GM18508 (cell line): Measurements from ENCODE around the gene ARHGEF33.
A peak's percentile ranks its signal among the peaks of the same experiment; 100 is the strongest.

Experiments
- ATAC-seq: cut with Tn5 transposase; IDR thresholded peaks from one replicate; pipeline ENCODE4 v1.9.1; 2021; ENCODE audit warnings: moderate number of reproducible peaks; ENCODE audit not compliant: insufficient read depth, unreplicated experiment

The ARHGEF33 gene

DNA sequence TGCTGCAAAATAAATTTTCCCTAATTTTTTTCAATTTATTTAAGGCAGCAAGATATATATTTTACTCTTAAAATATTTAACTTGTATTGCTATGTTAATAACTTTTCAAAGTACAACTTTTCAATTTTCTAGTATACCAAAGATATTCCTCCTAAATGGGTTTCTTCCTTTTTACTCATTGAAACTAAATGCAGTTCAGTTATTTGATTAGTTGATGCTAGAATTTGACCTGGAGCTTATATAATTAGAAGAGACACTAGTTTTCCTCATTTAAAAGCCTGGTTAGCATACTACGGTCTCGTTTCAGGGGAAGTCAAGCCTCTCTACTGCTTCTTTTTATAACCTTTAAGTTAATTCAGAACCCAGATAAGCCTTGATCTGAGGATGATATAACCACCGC, at the start of gene ARHGEF33:
TSS of gene ARHGEF33 (plus strand) at position 301 of the 400 bp plus-strand sequence. CDS start 29,573 bp downstream, outside the sequence.
- ATAC-seq, result no peak

DNA sequence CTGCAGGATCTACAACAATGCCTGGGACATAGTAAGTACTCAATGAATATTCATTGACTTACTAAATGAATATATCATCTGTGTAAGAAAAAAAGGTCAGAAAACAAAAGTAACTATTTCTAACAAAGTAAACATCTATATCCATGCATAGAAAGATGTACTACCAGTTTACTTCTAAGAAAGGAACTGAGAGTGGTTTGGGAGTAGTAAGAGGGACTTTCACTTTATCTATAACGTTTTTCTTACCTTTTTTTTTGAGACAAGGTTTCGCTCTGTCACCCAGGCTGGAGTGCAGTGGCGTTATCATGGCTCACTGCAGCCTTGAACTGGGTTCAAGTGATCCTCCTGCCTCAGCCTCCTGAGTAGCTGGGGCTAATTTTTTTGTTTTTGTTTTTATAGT, 39.6 kb upstream of the ARHGEF33 start:
- ATAC-seq, result peak; percentile 65

- no peak for ATAC-seq
Measured at GRCh38 chr2:38856165-38856564, 33.5 kb upstream of the ARHGEF33 start.

- no peak for ATAC-seq
Measured at GRCh38 chr2:38862476-38862875, 27.2 kb upstream of the ARHGEF33 start.

DNA sequence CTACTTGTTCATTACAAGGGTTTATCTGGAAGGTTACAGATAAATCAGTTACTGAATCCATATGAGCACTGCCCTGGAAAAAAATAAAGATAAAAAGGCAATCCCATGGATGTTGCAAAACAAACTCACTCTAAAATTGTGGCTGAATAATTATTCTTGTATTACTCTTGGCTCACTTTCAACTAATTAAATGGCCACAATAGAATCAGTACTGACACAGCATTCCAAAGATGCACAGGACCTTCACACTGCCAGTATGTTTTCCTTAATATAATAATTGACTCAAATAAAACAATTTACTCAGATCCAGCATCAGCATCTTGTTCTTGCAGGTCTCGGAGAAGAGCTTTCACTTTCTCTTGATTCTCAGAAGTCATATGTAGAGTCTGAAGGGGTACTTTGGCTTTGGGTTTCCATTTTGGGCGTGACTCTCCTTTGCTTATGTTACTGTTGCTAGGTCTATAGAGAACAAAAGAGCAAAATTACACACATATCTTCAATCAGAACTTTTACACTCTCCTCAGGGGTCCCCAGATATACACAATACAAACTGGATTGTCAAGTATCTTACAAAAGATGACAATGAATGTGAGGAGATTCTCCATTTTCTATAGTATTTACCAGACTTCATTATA, 26.5 kb upstream of the ARHGEF33 start:
- no peak for ATAC-seq

DNA sequence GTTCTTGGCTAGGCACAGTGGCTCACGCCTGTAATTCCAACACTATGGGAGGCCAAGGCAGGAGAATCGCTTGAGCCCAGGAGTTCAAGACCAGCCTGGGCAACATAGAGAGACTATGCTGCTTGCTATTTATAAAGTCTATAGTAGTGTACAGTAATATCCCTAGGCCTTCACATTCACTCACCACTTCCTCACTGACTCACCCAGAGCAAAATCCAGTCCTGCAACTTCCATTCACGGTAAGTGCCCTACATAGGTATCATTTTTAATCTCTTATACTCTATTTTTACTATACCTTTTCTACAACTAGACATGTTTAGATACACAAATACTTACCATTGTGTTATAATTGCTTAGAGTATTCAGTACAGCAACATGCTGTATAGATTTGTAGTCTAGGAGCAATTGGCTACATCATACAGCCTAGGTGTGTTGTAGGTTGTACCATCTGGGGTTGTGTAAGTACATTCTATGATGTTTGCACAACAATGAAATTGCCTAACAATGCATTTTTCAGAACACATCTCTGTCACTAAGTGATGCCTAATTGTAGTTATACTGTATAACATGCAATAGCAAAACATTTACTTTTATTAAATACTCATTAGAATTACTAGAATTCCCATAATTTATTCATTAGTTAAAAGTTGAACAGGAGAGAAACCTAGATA, 22.8 kb upstream of the ARHGEF33 start:
- ATAC-seq, result no peak

GRCh38 chr2:38871432-38871831, 18.2 kb upstream of the ARHGEF33 start:
- ATAC-seq, result no peak

DNA sequence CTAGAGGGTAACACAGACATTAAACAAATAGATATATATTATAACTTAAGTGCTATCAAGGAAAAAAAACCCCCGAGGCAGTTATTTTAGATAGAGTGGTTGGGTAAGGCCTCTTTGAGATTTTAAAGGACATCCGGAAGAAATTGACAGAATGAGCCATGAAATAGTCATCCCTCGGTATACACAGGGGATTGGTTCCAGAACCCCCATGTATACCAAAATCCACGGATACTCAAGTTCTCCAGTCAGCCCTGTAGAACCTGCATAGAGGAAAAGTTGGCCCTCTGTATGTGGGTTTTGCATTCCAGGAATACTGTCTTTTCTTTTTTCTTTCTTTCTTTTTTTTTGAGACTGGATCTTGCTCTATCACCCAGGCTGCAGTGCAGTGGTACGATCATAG, 15.9 kb upstream of the ARHGEF33 start:
- ATAC-seq, result no peak

GRCh38 chr2:38875227-38875575, 14.5 kb upstream of the ARHGEF33 start:
- ATAC-seq, result no peak

DNA sequence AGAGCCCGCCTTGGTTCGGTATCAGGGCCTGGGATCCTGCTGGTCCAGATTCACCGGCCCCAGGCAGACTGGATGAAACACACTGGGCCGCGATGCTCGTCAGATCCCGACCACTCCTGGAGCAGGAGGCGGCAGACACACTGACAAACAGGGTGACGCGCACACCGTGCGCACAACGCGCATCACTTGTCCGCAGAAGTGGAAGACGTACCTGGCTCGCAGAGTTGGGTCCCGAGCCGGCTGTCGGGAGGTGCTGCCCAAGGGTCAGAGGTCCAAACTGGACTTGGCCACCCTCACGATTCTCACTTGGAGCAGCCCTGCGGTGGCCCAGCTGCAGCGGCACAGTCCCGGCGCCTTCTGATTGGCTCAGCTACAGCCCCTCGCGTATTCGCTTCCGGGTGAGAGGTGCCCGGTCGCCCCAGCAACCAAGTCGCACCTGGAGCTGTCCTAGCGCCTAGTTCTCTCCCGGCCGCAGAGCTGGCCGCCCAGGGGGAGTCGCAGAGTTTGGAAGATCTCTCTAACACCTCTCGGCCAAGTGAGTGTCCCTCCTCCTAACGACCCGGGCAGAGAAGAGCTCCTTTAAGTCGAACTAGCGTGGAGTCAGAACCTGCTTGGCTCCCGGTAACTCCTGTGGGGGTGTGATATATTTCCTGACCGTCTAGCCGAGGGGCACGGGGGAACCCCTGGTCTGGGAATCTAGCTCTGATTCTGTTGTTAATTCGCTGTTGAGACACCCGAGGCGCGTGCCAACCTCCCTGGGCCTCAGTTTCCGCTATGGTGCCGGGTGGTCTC, 13.9 kb upstream of the ARHGEF33 start, which contains the start of the genes DHX57 and MORN2:
TSS of gene DHX57 (minus strand) at position 359 of the 792 bp plus-strand sequence. CDS start 7,529 bp downstream, outside the sequence.
TSS of gene MORN2 (plus strand) at position 401 of the 792 bp plus-strand sequence.
- peak; percentile 97 for ATAC-seq

- no peak for ATAC-seq
Measured at GRCh38 chr2:38876407-38876806, 13.3 kb upstream of the ARHGEF33 start.

DNA sequence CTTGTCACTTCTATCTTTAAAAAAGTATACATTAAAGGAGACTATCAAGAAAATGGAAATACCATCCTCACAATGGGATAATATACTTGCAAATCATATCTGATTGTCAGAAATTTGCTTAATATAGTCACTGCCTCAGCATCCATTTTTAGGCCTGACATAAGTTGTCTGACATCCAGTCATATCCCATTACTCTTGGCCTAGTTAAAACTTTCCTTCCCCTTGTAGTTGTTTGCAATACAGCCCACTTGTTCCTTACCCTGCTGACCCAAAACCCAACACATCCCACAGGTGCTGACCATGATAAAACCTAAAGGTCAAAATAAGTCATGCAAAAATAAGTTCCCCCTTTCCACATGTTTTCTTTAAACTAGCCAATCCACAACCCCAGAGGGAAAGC, 3.6 kb upstream of the ARHGEF33 start:
- ATAC-seq, result no peak

DNA sequence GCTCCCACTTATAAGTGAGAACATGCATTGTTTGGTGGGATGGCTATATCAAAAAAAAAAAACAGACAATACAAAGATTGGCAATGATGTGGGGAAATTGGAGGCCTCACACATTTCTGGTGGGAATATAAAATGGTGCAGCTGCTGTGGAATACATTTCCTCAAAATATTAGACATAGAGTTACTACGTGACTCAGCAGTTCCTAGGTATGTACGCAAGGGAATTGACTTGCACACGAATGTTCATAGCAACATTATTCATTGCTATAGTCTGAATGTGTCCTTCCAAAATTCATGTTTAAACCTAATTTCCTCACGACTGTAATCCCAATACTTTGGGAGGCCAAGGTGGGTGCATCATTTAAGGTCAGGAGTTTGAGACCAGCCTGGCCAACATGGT, 2.3 kb upstream of the ARHGEF33 start:
- no peak for ATAC-seq

GRCh38 chr2:38887902-38888554, 1.6 kb upstream of the ARHGEF33 start:
- ATAC-seq, result no peak

- no peak for ATAC-seq
Measured at GRCh38 chr2:38889045-38889444, 630 bp upstream of the ARHGEF33 start.

DNA sequence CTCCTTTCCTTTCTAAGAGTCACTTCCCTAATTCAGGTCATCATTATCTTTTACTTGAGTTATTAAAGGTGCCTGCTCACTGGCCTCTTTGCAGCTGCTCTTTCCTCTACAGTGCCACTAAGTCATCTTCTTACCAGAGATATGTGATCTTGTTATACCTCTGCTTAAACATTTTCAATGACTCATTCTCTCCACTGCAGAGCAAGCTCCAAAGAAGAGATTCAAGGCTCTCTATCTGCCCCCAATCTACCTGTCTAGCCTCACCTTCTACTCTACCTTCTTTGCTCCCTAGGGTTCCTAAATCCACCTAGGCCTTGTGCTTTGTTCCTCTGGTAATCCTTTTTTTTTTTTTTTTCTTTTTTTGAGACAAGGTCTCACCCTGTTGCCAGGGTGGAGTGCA, 3.1 kb downstream of the ARHGEF33 start:
- no peak for ATAC-seq

- ATAC-seq, result no peak
Measured at GRCh38 chr2:38898256-38898655, 8.6 kb downstream of the ARHGEF33 start.

DNA sequence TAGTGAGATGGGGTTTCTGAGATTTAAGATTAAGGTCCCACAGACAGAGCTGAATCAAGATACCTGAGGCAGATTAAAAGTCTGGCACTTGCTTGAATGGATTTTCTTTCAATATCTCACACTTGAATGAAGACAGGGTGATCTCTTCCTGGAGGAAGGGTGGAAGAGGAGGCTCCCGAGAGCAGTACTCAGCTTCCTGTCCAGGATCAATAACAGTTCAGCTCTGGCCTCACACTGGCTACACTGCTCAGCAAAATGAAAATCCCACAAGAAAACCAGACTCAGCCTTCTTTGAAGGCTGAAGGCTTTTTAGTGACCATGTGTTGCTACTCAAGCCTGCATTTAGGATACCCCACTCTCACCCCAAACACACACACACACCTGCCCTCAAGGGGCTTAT, 11.1 kb downstream of the ARHGEF33 start:
- ATAC-seq, result no peak

- ATAC-seq, result no peak
Measured at GRCh38 chr2:38905251-38905650, 15.6 kb downstream of the ARHGEF33 start.

DNA sequence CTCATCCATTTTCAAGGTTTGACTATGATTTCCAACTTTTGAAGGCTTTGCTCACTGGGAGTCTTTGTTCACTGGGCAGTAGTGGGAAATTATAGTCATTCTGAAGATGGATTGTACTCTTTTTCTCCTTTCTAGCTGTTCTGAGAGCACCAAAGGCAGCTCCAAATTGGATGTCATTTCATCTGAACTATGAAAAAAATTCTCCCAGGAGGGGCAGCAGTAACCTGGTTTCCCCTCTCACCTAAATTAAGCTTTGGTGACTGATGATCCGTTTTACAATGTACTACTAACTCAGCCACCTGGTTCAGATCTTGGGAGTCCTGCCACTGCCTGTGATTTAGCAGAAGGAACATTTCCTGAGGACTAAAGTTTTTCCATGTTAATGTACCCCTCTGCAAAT, 17.6 kb downstream of the ARHGEF33 start:
- ATAC-seq, result no peak
